ENCODE data around the gene RBM18.
A peak's percentile ranks its signal among the peaks of the same experiment; 100 is the strongest.

RBM18 gene

GRCh38 chr9:122248448-122248865, 16.2 kb downstream of the RBM18 start:
- TF ChIP-seq, protein P1, sequence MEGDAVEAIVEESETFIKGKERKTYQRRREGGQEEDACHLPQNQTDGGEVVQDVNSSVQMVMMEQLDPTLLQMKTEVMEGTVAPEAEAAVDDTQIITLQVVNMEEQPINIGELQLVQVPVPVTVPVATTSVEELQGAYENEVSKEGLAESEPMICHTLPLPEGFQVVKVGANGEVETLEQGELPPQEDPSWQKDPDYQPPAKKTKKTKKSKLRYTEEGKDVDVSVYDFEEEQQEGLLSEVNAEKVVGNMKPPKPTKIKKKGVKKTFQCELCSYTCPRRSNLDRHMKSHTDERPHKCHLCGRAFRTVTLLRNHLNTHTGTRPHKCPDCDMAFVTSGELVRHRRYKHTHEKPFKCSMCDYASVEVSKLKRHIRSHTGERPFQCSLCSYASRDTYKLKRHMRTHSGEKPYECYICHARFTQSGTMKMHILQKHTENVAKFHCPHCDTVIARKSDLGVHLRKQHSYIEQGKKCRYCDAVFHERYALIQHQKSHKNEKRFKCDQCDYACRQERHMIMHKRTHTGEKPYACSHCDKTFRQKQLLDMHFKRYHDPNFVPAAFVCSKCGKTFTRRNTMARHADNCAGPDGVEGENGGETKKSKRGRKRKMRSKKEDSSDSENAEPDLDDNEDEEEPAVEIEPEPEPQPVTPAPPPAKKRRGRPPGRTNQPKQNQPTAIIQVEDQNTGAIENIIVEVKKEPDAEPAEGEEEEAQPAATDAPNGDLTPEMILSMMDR (conservative IDR thresholded peaks at IDR 0.05; ENCODE audit: control insufficient read depth, insufficient read depth, low read depth, low read length), result no peak
- H3K4me3 ChIP-seq (ENCODE audit: control insufficient read depth, low read depth, low read length), result no peak overlapping the region
- DNase-seq (ENCODE audit: low read depth), result no peak

GRCh38 chr9:122246666-122247065, 18.0 kb downstream of the RBM18 start:
- TF ChIP-seq, protein P1 (conservative IDR thresholded peaks at IDR 0.05; ENCODE audit: control insufficient read depth, insufficient read depth, low read depth, low read length), result no peak
- no peak for DNase-seq (ENCODE audit: low read depth)
- H3K4me3 ChIP-seq (ENCODE audit: control insufficient read depth, low read depth, low read length), result no peak overlapping the region

DNA sequence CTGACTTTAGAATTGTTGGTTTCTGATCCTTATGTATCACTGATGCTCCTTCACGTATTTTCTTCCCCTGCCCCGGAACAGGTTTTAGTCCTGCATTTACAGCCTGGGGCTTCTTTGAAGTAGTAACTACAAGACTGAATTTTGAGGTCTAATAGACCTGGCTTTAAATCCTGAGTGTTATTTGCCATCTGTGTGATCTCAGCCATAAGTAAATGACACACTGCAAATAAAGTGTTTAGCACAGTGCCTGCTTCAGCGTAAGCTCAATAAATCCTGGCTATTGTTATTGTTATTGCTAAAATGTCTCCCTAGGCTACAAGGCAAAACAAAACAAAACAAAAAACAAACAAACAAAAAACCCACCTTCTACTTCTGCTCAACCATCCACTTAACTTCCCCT, 20.3 kb downstream of the RBM18 start:
- no peak overlapping the region for H3K4me3 ChIP-seq (ENCODE audit: control insufficient read depth, low read depth, low read length)
- no peak for DNase-seq (ENCODE audit: low read depth)
- TF ChIP-seq, protein P1 (conservative IDR thresholded peaks at IDR 0.05; ENCODE audit: control insufficient read depth, insufficient read depth, low read depth, low read length), result no peak

- no peak overlapping the region for H3K4me3 ChIP-seq (ENCODE audit: control insufficient read depth, low read depth, low read length)
- TF ChIP-seq, protein P1 (conservative IDR thresholded peaks at IDR 0.05; ENCODE audit: control insufficient read depth, insufficient read depth, low read depth, low read length), result no peak
- DNase-seq (ENCODE audit: low read depth), result no peak
These were observed 24.9 kb downstream of the RBM18 start for GRCh38 chr9:122239722-122240121.

DNA sequence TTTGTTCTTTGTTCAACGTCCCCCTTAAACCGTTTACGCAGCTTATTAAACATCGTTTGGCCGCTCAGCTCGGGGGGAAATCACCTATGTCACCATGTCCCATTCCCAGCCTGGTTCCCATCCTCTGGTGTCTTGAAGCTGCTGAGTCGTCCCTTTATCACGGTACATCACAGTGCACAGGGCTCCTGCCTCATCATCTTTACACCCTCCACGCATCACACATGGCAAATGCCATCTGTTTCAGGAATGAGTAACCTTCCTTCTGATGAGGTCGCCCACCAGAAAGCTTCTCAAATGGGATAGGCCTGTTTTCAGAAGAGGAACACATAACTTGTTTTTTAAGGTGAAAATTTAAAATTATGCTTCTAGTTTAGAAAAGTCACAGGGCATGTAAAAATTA, 28.0 kb downstream of the RBM18 start:
- H3K4me3 ChIP-seq (ENCODE audit: control insufficient read depth, low read depth, low read length), result no peak overlapping the region
- peak; percentile 20 for DNase-seq (ENCODE audit: low read depth)
- TF ChIP-seq, protein P1 (conservative IDR thresholded peaks at IDR 0.05; ENCODE audit: control insufficient read depth, insufficient read depth, low read depth, low read length), result no peak

DNA sequence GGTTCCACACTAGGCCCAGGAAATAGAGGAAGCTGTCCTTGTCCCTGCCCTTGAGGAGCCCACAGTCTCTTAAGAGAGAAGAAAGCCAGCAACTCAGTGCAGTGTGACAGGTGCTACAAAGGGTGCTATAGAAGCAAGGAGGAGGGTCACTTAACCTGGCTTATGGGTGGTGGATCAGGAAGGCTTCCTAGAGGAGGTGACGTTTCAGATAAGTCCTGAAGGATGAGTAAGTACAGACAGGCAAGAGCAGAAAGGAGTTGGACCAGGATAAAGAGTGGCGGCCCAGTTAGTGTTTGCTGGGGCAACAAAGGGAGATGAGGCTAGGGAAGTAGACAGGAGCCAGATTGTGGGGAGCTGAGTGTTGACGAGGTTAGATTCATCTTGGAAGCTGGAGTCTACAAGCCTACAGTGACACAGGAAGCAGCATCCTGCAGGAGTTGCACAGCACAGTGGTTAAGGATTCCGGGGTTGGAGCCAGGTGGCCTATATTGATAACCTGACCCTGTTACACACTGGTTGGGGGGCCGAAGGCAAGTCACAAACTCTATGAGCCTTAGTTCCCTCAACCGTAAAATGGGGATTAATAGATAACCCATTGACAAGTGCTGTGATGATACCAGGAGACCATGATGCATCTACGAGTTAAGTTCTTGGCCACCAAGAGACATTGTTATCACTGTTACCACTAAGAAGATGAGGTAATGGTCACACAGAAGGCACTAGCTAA, 30.5 kb downstream of the RBM18 start:
- H3K4me3 ChIP-seq (ENCODE audit: control insufficient read depth, low read depth, low read length), result no peak overlapping the region
- TF ChIP-seq, protein P1 (conservative IDR thresholded peaks at IDR 0.05; ENCODE audit: control insufficient read depth, insufficient read depth, low read depth, low read length), result no peak
- DNase-seq (ENCODE audit: low read depth), result no peak
